Neural progenitor cell (in vitro differentiated cells): ENCODE data around the gene PERM1.

Experiments used
- EZH2 ChIP-seq: fragments of 200-600 bp; sonication (generic); IDR thresholded peaks from 2 replicates; pipeline ENCODE4 v1.6.1; 2017; ENCODE audit warnings: antibody characterized with exemption, mild to moderate bottlenecking, moderate library complexity
- TF ChIP-seq, protein P1 (sequence below): fragments of 200-600 bp; sonication (generic); IDR thresholded peaks from 2 replicates; pipeline ENCODE4 v1.5.1; 2017; ENCODE audit warnings: antibody characterized with exemption, mild to moderate bottlenecking

- TF ChIP-seq, protein P1, sequence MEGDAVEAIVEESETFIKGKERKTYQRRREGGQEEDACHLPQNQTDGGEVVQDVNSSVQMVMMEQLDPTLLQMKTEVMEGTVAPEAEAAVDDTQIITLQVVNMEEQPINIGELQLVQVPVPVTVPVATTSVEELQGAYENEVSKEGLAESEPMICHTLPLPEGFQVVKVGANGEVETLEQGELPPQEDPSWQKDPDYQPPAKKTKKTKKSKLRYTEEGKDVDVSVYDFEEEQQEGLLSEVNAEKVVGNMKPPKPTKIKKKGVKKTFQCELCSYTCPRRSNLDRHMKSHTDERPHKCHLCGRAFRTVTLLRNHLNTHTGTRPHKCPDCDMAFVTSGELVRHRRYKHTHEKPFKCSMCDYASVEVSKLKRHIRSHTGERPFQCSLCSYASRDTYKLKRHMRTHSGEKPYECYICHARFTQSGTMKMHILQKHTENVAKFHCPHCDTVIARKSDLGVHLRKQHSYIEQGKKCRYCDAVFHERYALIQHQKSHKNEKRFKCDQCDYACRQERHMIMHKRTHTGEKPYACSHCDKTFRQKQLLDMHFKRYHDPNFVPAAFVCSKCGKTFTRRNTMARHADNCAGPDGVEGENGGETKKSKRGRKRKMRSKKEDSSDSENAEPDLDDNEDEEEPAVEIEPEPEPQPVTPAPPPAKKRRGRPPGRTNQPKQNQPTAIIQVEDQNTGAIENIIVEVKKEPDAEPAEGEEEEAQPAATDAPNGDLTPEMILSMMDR: no peak
- no peak for TF ChIP-seq EZH2
Measured at GRCh38 chr1:1011396-1011949, 29.6 kb upstream of the PERM1 start.
